Measurements from ENCODE around the gene SWI5.

The SWI5 gene

GRCh38 chr9:128324401-128324800 is 48.3 kb downstream of the SWI5 start:
- TF ChIP-seq ZC3H10 (CRISPR knock-in tag; IDR thresholded peaks at IDR 0.05), result no peak
- TF ChIP-seq PATZ1 (CRISPR knock-in tag; IDR thresholded peaks at IDR 0.05; ENCODE audit: borderline replicate concordance), result no peak
- no peak for TF ChIP-seq PPARA (CRISPR knock-in tag; IDR thresholded peaks at IDR 0.05; ENCODE audit: borderline replicate concordance)
- TF ChIP-seq ZFP3 (CRISPR knock-in tag; IDR thresholded peaks at IDR 0.05), result no peak
- TF ChIP-seq BACH2 (CRISPR knock-in tag; IDR thresholded peaks at IDR 0.05; ENCODE audit: borderline replicate concordance), result no peak
- no peak for TF ChIP-seq ISL1 (CRISPR knock-in tag; IDR thresholded peaks at IDR 0.05)
- no peak for TF ChIP-seq ARNTL (CRISPR knock-in tag; IDR thresholded peaks at IDR 0.05; ENCODE audit: borderline replicate concordance, low read depth)
- TF ChIP-seq RARB (CRISPR knock-in tag; IDR thresholded peaks at IDR 0.05), result no peak
- ATAC-seq, result no peak

GRCh38 chr9:128325629-128326028 is 49.6 kb downstream of the SWI5 start:
- TF ChIP-seq RARB (CRISPR knock-in tag; IDR thresholded peaks at IDR 0.05) (no peak), OSR1 (CRISPR knock-in tag; IDR thresholded peaks at IDR 0.05) (no peak), TSHZ2 (CRISPR knock-in tag; IDR thresholded peaks at IDR 0.05) (no peak), ZNF8 (CRISPR knock-in tag; IDR thresholded peaks at IDR 0.05) (no peak), GLIS3 (CRISPR knock-in tag; IDR thresholded peaks at IDR 0.05) (no peak), ISL1 (CRISPR knock-in tag; IDR thresholded peaks at IDR 0.05) (no peak), TCF4 (CRISPR knock-in tag; IDR thresholded peaks at IDR 0.05; ENCODE audit: borderline replicate concordance) (no peak), ARNTL (CRISPR knock-in tag; IDR thresholded peaks at IDR 0.05; ENCODE audit: borderline replicate concordance, low read depth) (no peak), PPARA (CRISPR knock-in tag; IDR thresholded peaks at IDR 0.05; ENCODE audit: borderline replicate concordance) (no peak), SNAI2 (CRISPR knock-in tag; IDR thresholded peaks at IDR 0.05) (no peak), TOX (CRISPR knock-in tag; IDR thresholded peaks at IDR 0.05; ENCODE audit: borderline replicate concordance) (no peak), ZFP3 (CRISPR knock-in tag; IDR thresholded peaks at IDR 0.05) (no peak), PATZ1 (CRISPR knock-in tag; IDR thresholded peaks at IDR 0.05; ENCODE audit: borderline replicate concordance) (no peak), CREB5 (CRISPR knock-in tag; IDR thresholded peaks at IDR 0.05; ENCODE audit: low read depth) (no peak), BACH2 (CRISPR knock-in tag; IDR thresholded peaks at IDR 0.05; ENCODE audit: borderline replicate concordance) (no peak), CSRNP3 (CRISPR knock-in tag; IDR thresholded peaks at IDR 0.05) (no peak)
- ATAC-seq, result no peak

- ATAC-seq, result no peak
- TF ChIP-seq TCF4 (CRISPR knock-in tag; IDR thresholded peaks at IDR 0.05; ENCODE audit: borderline replicate concordance) (no peak), ZFP3 (CRISPR knock-in tag; IDR thresholded peaks at IDR 0.05) (no peak), ZNF565 (CRISPR knock-in tag; conservative IDR thresholded peaks at IDR 0.05; ENCODE audit: low read depth) (no peak), PPARA (CRISPR knock-in tag; IDR thresholded peaks at IDR 0.05; ENCODE audit: borderline replicate concordance) (no peak), GLIS3 (CRISPR knock-in tag; IDR thresholded peaks at IDR 0.05) (no peak), ZNF8 (CRISPR knock-in tag; IDR thresholded peaks at IDR 0.05) (no peak), BACH2 (CRISPR knock-in tag; IDR thresholded peaks at IDR 0.05; ENCODE audit: borderline replicate concordance) (no peak), ARNTL (CRISPR knock-in tag; IDR thresholded peaks at IDR 0.05; ENCODE audit: borderline replicate concordance, low read depth) (no peak), ESRRG (CRISPR knock-in tag; IDR thresholded peaks at IDR 0.05) (no peak), POU6F1 (CRISPR knock-in tag; IDR thresholded peaks at IDR 0.05; ENCODE audit: borderline replicate concordance, low read depth) (no peak), ZC3H10 (CRISPR knock-in tag; IDR thresholded peaks at IDR 0.05) (no peak), SNAI2 (CRISPR knock-in tag; IDR thresholded peaks at IDR 0.05) (no peak), ISL1 (CRISPR knock-in tag; IDR thresholded peaks at IDR 0.05) (no peak), ZFP30 (CRISPR knock-in tag; IDR thresholded peaks at IDR 0.05) (no peak), TOX (CRISPR knock-in tag; IDR thresholded peaks at IDR 0.05; ENCODE audit: borderline replicate concordance) (no peak), CSDC2 (CRISPR knock-in tag; IDR thresholded peaks at IDR 0.05) (no peak), TSHZ2 (CRISPR knock-in tag; IDR thresholded peaks at IDR 0.05) (no peak)
Observed at GRCh38 chr9:128333451-128333869, 57.4 kb downstream of the SWI5 start.

All from SK-N-SH treated with all-trans-retinoic acid at 6 μM for 48 hours (cell line).